GM11168 (cell line): ENCODE results near the gene ATP8B4.
"Not testable (repeated sequence)": the region's sequence is repeated elsewhere in the genome, so short reads cannot be mapped to it uniquely, and the experiment has no call there.

Experiments used
- in situ Hi-C: fragments of 300-500 bp; cut with MboI; formaldehyde crosslinking; loops from one replicate; pipeline ENCODE4 v1.12.0; 2022; ENCODE audit warnings: low sequenced_read_pairs; ENCODE audit not compliant: unreplicated experiment

The ATP8B4 gene

GRCh38 chr15:50112488-50113186 is 6.4 kb downstream of the ATP8B4 start:
- in situ Hi-C loops = no loop called here

GRCh38 chr15:50110285-50110684 is 8.7 kb downstream of the ATP8B4 start:
- in situ Hi-C loops = no loop called here

- in situ Hi-C loops = no loop called here
Measured at GRCh38 chr15:50109076-50109987, 9.7 kb downstream of the ATP8B4 start.

- in situ Hi-C loops = no loop called here
Measured at GRCh38 chr15:50108461-50108860, 10.6 kb downstream of the ATP8B4 start.

GRCh38 chr15:50107591-50108408 is 11.2 kb downstream of the ATP8B4 start:
- in situ Hi-C loops = no loop called here

GRCh38 chr15:50107157-50107556 is 11.9 kb downstream of the ATP8B4 start:
- in situ Hi-C loops = no loop called here

GRCh38 chr15:50106457-50106856 is 12.6 kb downstream of the ATP8B4 start:
- in situ Hi-C loops = no loop called here

GRCh38 chr15:50100486-50100885 is 18.5 kb downstream of the ATP8B4 start:
- in situ Hi-C loops = no loop called here

- in situ Hi-C loops = no loop called here
Measured at GRCh38 chr15:50098545-50098944, 20.5 kb downstream of the ATP8B4 start.

GRCh38 chr15:50095938-50096821 is 22.9 kb downstream of the ATP8B4 start:
- in situ Hi-C loops = no loop called here

GRCh38 chr15:50089386-50089785 is 29.6 kb downstream of the ATP8B4 start:
- in situ Hi-C loops = not testable (repeated sequence)

GRCh38 chr15:50084932-50085331 is 34.1 kb downstream of the ATP8B4 start:
- in situ Hi-C loops = no loop called here

GRCh38 chr15:50083424-50084025 is 35.5 kb downstream of the ATP8B4 start:
- in situ Hi-C loops = no loop called here

- in situ Hi-C loops = no loop called here
Measured at GRCh38 chr15:50082066-50082465, 37.0 kb downstream of the ATP8B4 start.

GRCh38 chr15:50077651-50078050 is 41.4 kb downstream of the ATP8B4 start:
- in situ Hi-C loops = no loop called here

GRCh38 chr15:50077176-50077575 is 41.9 kb downstream of the ATP8B4 start:
- in situ Hi-C loops = no loop called here

GRCh38 chr15:50075319-50075718 is 43.7 kb downstream of the ATP8B4 start:
- in situ Hi-C loops = no loop called here

- in situ Hi-C loops = no loop called here
Measured at GRCh38 chr15:50071551-50072258, 47.3 kb downstream of the ATP8B4 start.

- in situ Hi-C loops = no loop called here
Measured at GRCh38 chr15:50068016-50068415, 51.0 kb downstream of the ATP8B4 start.
